HG03060 (cell line): ENCODE results near the gene TOR1B.

Experiments used
- ATAC-seq: cut with Tn5 transposase; IDR thresholded peaks from one replicate; pipeline ENCODE4 v1.9.1; 2021; ENCODE audit warnings: low read depth, moderate number of reproducible peaks; ENCODE audit not compliant: unreplicated experiment

The TOR1B gene

DNA sequence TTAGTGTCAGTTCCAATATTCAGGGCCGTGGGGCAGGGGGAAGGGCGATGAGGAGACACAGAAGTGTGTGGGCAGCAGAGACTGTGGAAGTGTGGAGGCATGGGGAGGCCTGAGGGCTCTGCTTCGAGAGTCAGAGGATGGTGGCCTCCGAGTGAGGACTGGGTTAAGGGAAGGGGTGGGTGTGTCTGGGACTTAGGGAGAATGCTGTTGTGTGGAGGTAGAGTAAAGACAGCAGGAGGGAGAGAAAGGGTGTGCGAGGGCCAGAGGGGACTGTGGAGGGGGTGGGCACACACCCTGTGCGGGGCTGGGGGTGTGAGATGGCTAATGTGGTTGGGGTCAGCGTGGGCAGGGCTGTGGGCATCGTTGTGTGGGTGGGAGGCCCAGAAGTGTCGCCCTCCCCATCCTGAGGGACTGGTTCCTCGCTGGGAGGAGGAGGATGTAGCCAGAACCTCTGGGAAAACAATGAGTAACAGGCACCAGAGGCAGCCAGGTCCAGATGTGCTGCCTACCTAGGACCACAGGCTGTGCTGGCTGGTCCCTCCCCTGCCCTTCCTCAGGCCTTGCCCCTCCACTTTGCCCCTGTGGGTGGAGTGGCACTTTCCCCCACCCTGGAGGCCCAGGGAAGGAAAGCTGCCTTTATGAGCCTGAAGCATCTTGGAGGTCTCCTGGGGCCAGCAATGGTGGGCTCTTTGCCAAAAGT lies 36.5 kb downstream of the TOR1B start:
- no peak for ATAC-seq

DNA sequence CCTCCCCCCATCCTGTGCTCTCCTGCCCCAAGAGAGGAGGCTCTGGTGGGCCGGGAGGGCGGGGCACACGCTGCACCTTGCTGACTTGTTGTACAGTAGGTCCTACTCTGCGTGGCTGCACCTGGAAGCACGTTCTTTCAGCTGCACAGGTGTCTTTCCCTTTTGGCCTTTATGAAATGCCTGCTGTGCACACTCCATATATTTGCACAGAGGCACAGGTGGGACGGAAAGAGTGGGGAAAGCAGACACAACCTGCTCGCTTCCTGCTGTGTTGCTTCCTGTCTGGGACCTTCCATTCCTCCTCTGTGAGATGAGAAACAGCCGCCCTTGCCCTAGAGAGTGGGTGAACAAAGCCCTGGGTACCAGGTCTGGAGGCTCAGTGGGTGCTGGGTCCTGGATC lies 37.0 kb downstream of the TOR1B start:
- no peak for ATAC-seq

DNA sequence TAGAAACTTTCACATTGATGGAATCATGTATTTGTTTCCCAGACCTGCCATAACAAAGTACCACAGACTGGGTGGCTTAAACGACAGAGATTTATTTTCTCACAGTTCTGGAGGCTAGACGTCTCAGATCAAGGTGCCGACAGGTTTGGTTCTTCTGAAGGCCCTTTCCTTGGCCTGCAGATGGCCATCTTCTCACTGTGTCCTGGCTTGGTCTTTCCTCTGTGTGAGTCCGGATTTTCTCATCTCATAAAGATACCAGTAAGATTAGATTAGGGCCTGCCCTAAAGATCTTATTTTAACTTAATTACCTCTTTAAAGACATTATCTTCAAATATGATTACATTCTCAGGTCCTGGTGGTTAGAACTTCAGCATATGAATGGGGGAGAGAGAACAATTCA lies 38.1 kb downstream of the TOR1B start:
- no peak for ATAC-seq

DNA sequence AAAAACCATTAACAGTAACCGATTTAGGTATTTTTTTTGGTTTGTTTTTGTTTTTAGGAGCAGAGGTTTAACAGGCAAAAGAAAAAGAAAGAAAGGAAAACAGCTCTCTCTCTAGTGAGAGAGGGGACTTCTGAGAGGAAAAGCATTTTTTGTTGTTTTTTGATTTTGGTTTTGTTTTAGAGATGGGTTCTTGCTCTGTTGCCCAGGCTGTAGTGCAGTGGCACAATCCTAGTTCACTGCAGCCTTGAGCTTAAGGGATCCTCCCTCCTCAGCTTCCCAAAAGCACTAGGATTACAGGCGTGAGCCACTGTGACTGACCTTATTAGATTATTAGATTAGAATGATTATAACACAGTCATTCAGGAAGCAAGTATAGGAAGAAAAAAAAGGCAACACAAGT lies 42.4 kb downstream of the TOR1B start:
- ATAC-seq, result no peak

DNA sequence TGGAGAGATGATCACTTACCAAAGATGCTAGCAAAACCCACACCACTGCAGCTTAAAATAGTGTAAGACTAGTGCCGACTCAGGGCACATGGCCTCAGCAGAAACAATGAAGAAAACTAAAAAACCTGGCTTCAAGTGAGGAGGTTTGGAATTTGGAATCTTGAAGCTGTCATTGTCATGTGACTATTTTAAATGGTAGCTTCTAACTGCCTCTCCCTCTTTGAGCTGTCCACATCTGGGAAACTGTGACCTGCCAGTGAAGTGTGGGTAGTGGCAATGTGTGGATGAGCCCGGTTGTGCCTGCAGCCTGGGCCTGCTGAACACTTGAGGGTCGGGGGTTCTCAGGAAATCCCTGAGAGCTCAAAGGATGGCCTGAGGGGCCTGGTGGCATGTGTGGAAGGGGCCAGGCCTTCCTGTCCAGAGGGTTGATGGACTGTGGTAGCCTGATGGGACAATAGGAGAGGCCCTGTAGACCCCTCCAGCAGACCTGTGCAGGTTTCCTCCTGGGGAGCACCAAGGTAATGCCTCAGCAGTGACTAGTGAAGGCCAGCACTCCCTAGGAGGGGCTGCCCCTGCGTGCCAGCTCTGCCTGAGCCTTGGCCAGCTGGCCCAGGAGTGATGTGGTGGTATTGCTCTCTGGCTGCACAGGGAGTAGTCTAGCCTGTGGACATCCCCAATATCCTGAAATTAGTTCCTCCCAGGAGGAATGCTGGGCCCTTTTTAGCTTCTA lies 45.9 kb downstream of the TOR1B start:
- no peak for ATAC-seq

DNA sequence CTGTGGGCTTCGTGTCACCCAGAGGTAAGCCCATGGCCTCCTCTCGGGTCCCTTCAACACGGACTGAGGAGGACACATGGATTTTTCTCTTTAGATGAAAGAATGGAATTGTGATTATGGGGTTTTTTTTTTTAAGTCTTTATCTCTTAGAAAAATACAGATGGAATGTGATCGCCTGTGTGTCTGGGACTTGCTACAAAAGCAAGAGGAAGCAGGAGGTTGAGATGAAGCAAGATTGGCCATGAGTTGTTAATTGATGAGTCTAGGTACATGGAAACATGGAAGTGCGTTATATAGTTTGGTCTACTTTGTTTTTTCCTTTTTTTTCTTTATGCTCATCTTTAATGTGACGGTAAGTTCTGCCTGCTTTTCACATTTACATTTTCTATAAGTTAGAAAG lies 46.9 kb downstream of the TOR1B start:
- no peak for ATAC-seq

DNA sequence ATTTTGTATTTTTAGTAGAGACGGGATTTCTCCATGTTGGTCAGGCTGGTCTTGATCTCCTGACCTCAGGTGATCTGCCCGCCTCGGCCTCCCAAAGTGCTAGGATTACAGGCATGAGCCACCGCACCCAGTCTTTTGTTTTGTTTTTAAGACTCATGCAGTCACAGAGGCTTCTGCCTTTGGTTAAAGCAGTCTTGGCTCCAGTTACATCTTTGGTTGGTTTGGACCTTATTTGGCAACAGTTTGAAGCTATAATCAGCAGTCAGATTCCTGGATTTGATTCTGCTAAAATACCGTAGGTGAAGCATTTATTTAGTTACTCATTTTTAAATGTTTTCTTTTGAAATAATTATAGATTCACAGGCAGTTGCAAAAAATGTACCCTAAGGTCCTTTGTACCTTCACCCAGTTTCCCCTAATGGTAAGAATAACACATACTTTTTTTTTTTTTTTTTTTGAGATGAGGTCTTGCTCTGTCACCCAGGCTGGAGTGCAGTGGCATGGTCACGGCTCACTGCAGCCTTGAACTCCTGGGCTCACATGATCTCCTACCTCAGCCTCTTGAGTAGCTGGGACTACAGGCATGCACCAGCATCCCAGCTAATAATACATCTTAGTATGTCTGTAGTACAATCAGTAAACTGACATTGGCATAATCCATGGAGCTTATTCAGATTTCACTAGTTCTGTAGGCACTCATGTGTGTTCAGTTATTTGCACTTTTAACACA lies 48.0 kb downstream of the TOR1B start:
- no peak for ATAC-seq

DNA sequence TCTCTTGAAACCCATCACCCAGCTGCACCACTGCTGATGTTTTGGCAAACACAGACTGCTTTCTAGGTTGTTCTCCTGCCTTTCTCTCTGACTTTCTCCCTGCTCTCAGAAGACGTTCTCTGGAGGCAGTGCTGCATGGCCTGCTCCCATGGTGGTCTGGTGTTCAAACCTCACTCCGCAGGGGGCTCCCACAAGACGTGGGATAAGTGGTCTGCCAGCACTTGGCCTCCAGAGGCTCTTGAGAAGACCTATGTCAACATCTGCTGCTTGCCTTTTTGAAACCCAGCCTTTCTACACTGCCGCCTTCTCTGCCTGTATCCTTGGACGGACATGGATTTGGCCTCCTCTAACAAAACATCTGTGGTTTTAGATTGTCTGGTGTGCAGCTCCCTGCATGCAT lies 48.8 kb downstream of the TOR1B start:
- ATAC-seq, result no peak

DNA sequence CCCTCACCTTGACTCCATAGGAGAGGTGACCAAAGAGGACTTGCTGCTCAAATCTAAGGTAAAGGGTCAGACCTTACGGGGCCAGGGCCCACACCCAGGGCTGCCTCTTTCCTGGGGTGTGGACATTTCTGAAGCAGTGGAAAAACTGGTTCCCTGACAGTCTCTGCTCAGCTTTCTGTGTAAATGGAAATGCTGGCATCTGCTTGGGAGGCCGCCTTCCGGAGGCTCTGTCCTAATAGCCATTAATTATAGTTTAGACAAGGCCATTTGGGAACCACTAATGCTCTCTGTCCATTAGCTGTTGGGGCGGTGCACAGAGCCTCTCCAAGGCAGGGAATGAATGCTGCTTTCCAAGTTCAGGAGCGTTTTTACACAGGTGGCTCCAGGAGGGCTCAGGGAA lies 49.6 kb downstream of the TOR1B start:
- no peak for ATAC-seq

DNA sequence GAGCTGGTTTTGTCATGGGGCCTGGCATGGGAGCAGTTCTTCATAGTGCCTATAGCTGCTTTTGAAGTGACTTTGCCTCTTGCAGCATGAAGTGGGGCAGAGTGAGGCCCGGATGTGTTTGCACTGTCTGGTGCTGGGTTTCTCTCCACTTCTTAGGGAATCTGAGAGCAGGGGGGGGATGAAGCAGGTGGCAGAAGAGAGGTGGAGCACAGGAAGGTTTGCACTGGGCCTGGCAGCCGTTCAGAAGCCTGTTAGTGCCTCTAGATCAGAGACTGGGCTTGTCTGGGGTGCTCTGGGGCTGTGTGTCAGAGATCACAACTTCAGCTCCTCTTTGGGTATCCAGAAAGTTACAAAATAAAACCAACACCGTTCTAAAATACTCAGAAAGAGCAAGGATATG lies 50.6 kb downstream of the TOR1B start:
- no peak for ATAC-seq

DNA sequence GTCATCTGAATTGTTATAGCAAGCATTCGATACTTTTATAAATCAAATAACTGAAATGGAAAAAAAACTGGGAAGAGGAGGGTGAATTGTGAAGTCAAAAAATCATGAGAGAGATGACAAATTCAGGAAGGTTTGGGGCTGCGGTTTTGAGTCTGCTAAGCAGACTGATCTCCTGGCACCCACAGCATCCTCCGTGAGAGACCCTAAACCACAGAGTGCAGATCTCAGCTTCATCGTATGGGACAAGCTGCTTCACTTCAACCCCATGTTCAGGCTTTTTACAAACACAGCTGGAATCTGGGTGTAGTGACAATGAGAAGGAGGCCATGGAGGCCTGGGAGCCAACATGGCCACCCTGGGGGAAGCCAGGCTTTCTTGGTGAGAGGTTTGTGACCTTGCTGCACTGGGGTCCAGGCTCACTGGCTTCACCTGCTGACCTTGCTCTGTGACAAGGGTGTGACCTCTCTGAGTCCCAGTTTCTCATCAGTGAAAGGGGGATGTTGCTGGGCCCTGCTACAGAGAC lies 51.7 kb downstream of the TOR1B start:
- no peak for ATAC-seq

DNA sequence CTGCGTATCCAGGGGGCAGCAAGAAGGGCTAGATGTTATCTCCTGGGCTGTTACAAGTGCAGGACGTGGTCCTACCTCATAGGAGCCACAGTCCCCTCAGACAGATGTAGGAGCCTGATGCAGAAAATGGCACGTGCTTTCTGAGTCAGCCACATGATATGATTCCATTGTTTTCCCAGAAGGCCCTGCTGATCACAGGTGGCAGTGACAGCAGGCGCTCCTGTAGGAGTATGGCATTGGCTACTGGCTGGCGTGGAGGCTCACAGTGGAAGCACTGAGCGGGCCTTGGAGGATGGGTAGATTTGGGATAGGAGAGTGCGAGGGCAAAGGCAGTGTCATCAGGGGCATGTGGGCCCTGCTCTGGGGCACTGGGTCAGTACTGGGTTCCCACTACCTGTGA lies 54.2 kb downstream of the TOR1B start:
- no peak for ATAC-seq

DNA sequence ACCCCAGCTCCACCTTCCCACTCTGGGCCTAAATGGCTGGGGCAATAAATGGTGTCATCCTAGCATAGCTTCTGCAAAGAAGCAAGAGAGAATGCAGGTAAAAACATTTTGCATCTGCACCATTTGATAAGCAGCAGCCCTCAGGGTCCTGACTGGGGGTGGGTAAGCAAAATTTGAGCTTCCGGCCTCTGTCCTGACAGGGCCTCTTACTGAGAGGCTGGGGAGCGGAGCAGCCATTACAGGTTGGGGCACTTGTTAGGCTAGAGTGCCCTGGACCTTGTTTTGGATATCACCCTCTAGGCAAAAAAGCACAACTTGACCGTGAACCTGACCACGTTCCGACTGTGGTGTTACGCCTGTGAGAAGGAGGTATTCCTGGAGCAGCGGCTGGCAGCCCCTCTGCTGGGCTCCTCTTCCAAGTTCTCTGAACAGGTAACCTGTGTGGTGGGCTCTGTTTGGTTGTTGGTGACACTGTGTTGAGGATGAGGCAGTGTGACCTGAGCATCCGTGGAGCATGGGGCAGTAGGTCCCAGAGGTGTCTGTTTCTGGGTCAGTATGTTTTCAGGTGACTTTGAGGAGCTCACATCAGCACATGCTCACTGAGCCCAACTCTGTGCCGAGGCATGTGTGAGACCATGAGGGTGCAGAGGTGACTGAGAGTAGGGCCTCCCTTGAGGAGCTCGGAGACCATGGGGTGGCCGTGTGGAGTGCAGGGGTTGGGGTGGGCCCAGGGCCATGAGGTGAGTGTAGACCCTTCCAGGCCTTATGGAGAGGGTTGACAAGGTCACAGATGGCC lies 55.4 kb downstream of the TOR1B start:
- ATAC-seq, result no peak
